GM12873 (cell line): ENCODE data around the gene TMEM163.

Experiments used
- CTCF ChIP-seq: IDR thresholded peaks from 2 replicates; pipeline ENCODE4 v1.5.1; 2012; ENCODE audit warnings: low read depth, mild to moderate bottlenecking, moderate library complexity, low read length, control low read depth; ENCODE audit not compliant: insufficient read depth; ENCODE audit errors: missing control alignments

TMEM163 gene

GRCh38 chr2:134668821-134669220, 50.0 kb downstream of the TMEM163 start:
- TF ChIP-seq CTCF = no peak

- no peak for TF ChIP-seq CTCF
Observed at GRCh38 chr2:134667541-134667940, 51.3 kb downstream of the TMEM163 start.

GRCh38 chr2:134667081-134667480, 51.7 kb downstream of the TMEM163 start:
- no peak for TF ChIP-seq CTCF

GRCh38 chr2:134665727-134666506, 52.9 kb downstream of the TMEM163 start:
- TF ChIP-seq CTCF = no peak

- TF ChIP-seq CTCF = no peak
Observed at GRCh38 chr2:134663451-134664450, 55.0 kb downstream of the TMEM163 start.

- TF ChIP-seq CTCF = no peak
Observed at GRCh38 chr2:134662751-134663150, 56.0 kb downstream of the TMEM163 start.
